Panc1 (cell line): ENCODE measurements around the gene CREB5. TPM values are rescaled to one million over a fixed set of nuclear protein-coding genes. Genes with fewer than 3 reads are reported as not detected.

ENCODE experiments used
- ATAC-seq: fragments of 200-7000 bp; cut with Tn5 transposase; 2 replicates; pipeline ENCODE4 v1.9.1; 2020; ENCODE audit warnings: mild to moderate bottlenecking, moderate library complexity
- BruUV-seq: library from RNA; stranded (reverse); fragments of 400-500 nt; replicated peaks from 2 replicates; lab custom pipeline; 2021; lab: Mats Ljungman, UMichigan
- CTCF ChIA-PET: fragments of 300-600 bp; sonication (Branson Sonifier 250); formaldehyde crosslinking; loops from one replicate; lab custom pipeline; 2022; ENCODE audit warnings: antibody characterized with exemption; lab: Charles Lee
- POLR2A ChIA-PET: fragments of 300-600 bp; sonication (Branson Sonifier 250); formaldehyde crosslinking; loops from one replicate; lab custom pipeline; 2022; ENCODE audit warnings: antibody characterized with exemption; lab: Charles Lee
- DNase-seq: peaks from one replicate; pipeline ENCODE4 v3.0.0-alpha.2; 2010; ENCODE audit warnings: low read depth, low spot score
- H3K27ac ChIP-seq: 2 replicates; pipeline ENCODE4 v1.5.1; 2011; ENCODE audit warnings: mild to moderate bottlenecking, low read length, inconsistent platforms
- H3K27me3 ChIP-seq: fragments of 200-500 bp; sonication (Bioruptor generic); 2 replicates; pipeline ENCODE4 v1.6.0; 2014; ENCODE audit warnings: low read length, inconsistent platforms; ENCODE audit not compliant: control insufficient read depth, insufficient read depth
- H3K36me3 ChIP-seq: fragments of 200-500 bp; sonication (Bioruptor generic); 2 replicates; pipeline ENCODE4 v1.5.1; 2014; ENCODE audit warnings: inconsistent platforms, mild to moderate bottlenecking, low read length, moderate library complexity; ENCODE audit not compliant: control insufficient read depth, insufficient read depth
- H3K4me1 ChIP-seq: 2 replicates; pipeline ENCODE4 v1.5.1; 2011; ENCODE audit warnings: inconsistent platforms, mild to moderate bottlenecking, low read length, moderate library complexity; ENCODE audit not compliant: control insufficient read depth, insufficient read depth
- H3K4me3 ChIP-seq, 2 experiments: 2 replicates each; pipeline ENCODE4 v1.5.1; 2011 to 2012; ENCODE audit warnings: low read depth in 2 of 2, low read length in 2 of 2, mild to moderate bottlenecking in 2 of 2, inconsistent platforms in 1 of 2, moderate library complexity in 1 of 2
- H3K9me3 ChIP-seq: fragments of 200-500 bp; sonication (Bioruptor generic); 2 replicates; pipeline ENCODE4 v1.5.1; 2014; ENCODE audit warnings: low read depth, mild to moderate bottlenecking, inconsistent platforms, low read length, moderate library complexity; ENCODE audit not compliant: control insufficient read depth, insufficient read depth
- POLR2AphosphoS5 ChIP-seq: IDR thresholded peaks from 2 replicates; pipeline ENCODE4 v1.6.1; 2012; ENCODE audit warnings: mild to moderate bottlenecking, low read depth, low read length, moderate library complexity
- SIN3A ChIP-seq: IDR thresholded peaks from 2 replicates; pipeline ENCODE4 v1.6.1; 2012; ENCODE audit warnings: low read depth, mild to moderate bottlenecking, low read length, moderate library complexity, borderline replicate concordance; ENCODE audit not compliant: insufficient read depth
- TCF7L2 ChIP-seq: IDR thresholded peaks from 2 replicates; pipeline ENCODE4 v1.6.1; 2011; ENCODE audit warnings: mild to moderate bottlenecking, low read depth, low read length, inconsistent platforms
- in situ Hi-C: cut with HindIII; loops from 2 replicates; pipeline ENCODE4 v1.10.0; 2016; ENCODE audit warnings: low sequenced_read_pairs, low pct_unique_long_range_greater_than_20kb
- intact Hi-C: fragments of 100-400 bp; cut with micrococcal nuclease; formaldehyde crosslinking; loops from one replicate; pipeline ENCODE4 v1.10.0; 2022; ENCODE audit not compliant: unreplicated experiment
- total RNA-seq: library from RNA; stranded (reverse); gene quantifications from one replicate; pipeline ENCODE4 v1.2.1, GENCODE V29; 2021; ENCODE audit not compliant: unreplicated experiment
- TF ChIP-seq, protein P1 (sequence below), 2 experiments: IDR thresholded peaks; 2 replicates each; pipeline ENCODE4 v1.6.1; 2011 to 2012; ENCODE audit warnings: low read depth in 2 of 2, control low read depth in 1 of 2, low read length in 1 of 2, mild to moderate bottlenecking in 1 of 2, moderate library complexity in 1 of 2; ENCODE audit not compliant: insufficient read depth in 1 of 2
- TF ChIP-seq, protein P2 (sequence below): fragments of 450-650 bp; IDR thresholded peaks from 2 replicates; pipeline ENCODE4 v1.5.1; 2017; ENCODE audit warnings: mild to moderate bottlenecking

Gene CREB5
- total RNA-seq, 1 experiment from 2014 or later: 3.1 TPM

DNA sequence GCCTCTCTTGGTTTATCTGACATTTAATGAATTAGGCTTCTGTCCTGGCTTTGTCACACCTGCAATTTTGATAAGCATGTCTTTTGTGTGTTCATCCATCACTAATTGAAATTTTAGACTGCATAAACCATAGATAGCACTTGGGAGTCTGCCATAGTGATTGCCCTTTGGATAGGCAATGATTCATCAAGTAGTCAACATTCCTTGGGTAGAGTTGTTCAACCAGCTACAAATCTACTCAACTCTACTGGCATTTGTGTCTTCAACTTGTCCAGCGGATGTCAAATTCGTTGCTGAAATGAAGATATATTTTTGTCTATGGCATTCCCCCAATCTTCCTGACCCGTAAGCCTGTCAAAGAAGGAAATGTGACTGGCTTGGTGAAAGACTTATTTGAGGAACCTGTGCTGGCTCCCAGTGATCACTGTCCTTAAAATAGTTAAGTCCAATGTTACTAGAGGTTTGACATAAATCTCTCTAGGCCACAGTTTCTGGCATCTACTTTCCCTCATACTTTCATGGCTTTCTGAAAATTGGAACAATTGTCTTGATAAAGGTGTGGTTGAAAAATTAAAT lies 33.7 kb upstream of the CREB5 start:
- CTCF ChIA-PET: interaction anchor here (0.6 kb wide), 1 partner anchor 16 kb away, joined by 4 read pairs; no protein-coding TSS in a partner anchor
- BruUV-seq: no TSS peak
- H3K9me3 ChIP-seq: no peaks in the 10 kb centered on the region
- TF ChIP-seq, protein P1, sequence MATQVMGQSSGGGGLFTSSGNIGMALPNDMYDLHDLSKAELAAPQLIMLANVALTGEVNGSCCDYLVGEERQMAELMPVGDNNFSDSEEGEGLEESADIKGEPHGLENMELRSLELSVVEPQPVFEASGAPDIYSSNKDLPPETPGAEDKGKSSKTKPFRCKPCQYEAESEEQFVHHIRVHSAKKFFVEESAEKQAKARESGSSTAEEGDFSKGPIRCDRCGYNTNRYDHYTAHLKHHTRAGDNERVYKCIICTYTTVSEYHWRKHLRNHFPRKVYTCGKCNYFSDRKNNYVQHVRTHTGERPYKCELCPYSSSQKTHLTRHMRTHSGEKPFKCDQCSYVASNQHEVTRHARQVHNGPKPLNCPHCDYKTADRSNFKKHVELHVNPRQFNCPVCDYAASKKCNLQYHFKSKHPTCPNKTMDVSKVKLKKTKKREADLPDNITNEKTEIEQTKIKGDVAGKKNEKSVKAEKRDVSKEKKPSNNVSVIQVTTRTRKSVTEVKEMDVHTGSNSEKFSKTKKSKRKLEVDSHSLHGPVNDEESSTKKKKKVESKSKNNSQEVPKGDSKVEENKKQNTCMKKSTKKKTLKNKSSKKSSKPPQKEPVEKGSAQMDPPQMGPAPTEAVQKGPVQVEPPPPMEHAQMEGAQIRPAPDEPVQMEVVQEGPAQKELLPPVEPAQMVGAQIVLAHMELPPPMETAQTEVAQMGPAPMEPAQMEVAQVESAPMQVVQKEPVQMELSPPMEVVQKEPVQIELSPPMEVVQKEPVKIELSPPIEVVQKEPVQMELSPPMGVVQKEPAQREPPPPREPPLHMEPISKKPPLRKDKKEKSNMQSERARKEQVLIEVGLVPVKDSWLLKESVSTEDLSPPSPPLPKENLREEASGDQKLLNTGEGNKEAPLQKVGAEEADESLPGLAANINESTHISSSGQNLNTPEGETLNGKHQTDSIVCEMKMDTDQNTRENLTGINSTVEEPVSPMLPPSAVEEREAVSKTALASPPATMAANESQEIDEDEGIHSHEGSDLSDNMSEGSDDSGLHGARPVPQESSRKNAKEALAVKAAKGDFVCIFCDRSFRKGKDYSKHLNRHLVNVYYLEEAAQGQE (IDR thresholded peaks at IDR 0.05; ENCODE audit: insufficient read depth in 1 of 2, low read depth in 2 of 2, low read length in 1 of 2): no peak
- TF ChIP-seq POLR2AphosphoS5 (no peak), TCF7L2 (no peak), SIN3A (no peak)
- TF ChIP-seq, protein P2, sequence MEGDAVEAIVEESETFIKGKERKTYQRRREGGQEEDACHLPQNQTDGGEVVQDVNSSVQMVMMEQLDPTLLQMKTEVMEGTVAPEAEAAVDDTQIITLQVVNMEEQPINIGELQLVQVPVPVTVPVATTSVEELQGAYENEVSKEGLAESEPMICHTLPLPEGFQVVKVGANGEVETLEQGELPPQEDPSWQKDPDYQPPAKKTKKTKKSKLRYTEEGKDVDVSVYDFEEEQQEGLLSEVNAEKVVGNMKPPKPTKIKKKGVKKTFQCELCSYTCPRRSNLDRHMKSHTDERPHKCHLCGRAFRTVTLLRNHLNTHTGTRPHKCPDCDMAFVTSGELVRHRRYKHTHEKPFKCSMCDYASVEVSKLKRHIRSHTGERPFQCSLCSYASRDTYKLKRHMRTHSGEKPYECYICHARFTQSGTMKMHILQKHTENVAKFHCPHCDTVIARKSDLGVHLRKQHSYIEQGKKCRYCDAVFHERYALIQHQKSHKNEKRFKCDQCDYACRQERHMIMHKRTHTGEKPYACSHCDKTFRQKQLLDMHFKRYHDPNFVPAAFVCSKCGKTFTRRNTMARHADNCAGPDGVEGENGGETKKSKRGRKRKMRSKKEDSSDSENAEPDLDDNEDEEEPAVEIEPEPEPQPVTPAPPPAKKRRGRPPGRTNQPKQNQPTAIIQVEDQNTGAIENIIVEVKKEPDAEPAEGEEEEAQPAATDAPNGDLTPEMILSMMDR: no peak
- no peak for DNase-seq
- no peak for ATAC-seq
- H3K4me1 ChIP-seq: no peaks in the 10 kb centered on the region
- POLR2A ChIA-PET: no interaction called here
- no peaks in the 10 kb centered on the region for H3K36me3 ChIP-seq
- H3K27me3 ChIP-seq: peaks cover 5% of the 10 kb centered on the region; the same call in 1 of the 2 replicates
- H3K27ac ChIP-seq: no peak overlapping the region
- no peak overlapping the region for H3K4me3 ChIP-seq
- in situ Hi-C loops (no loop called here), intact Hi-C loops (no loop called here)

DNA sequence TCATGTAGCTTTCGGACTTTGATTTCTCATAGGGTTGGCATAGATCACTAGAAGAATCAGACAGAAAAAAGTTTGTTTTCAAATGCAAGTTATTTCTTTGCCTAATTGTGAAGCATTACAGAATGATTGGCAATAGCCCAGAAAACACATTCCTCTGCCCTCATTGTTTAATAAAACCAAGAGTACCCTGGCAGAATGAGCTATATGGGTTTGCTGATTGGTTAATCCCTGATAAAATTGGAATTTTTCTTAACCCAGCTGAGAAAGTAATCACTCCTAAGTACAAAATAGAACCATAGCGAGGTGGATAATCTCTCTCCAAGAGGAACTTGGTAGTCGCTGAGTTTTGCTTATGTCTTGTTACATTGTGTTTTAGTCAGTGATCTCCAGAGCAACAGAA lies 30.9 kb upstream of the CREB5 start:
- Histone ChIP-seq H3K9me3 (no peaks in the 10 kb centered on the region), H3K4me3 (no peak overlapping the region), H3K27me3 (peaks cover 10% of the 10 kb centered on the region), H3K27ac (no peak overlapping the region), H3K36me3 (no peaks in the 10 kb centered on the region), H3K4me1 (no peaks in the 10 kb centered on the region)
- ATAC-seq (no peak), DNase-seq (no peak)
- no TSS peak for BruUV-seq
- intact Hi-C loops (no loop called here), in situ Hi-C loops (no loop called here)
- ChIA-PET POLR2A (no interaction called here), CTCF (no interaction called here)
- no peak for TF ChIP-seq SIN3A
- no peak for TF ChIP-seq POLR2AphosphoS5
- TF ChIP-seq, protein P2: no peak
- TF ChIP-seq, protein P1 (IDR thresholded peaks at IDR 0.05; ENCODE audit: insufficient read depth in 1 of 2, low read depth in 2 of 2, low read length in 1 of 2): no peak
- no peak for TF ChIP-seq TCF7L2
